NK-92 (cell line): ENCODE data around the gene TUBB3.

Source experiments
- DNase-seq: peaks from one replicate; lab custom pipeline; 2025; ENCODE audit not compliant: unreplicated experiment; lab: John Stamatoyannopoulos, UW

The TUBB3 gene

GRCh38 chr16:89936981-89937380 is 13.8 kb downstream of the TUBB3 start:
- no peak for DNase-seq

DNA sequence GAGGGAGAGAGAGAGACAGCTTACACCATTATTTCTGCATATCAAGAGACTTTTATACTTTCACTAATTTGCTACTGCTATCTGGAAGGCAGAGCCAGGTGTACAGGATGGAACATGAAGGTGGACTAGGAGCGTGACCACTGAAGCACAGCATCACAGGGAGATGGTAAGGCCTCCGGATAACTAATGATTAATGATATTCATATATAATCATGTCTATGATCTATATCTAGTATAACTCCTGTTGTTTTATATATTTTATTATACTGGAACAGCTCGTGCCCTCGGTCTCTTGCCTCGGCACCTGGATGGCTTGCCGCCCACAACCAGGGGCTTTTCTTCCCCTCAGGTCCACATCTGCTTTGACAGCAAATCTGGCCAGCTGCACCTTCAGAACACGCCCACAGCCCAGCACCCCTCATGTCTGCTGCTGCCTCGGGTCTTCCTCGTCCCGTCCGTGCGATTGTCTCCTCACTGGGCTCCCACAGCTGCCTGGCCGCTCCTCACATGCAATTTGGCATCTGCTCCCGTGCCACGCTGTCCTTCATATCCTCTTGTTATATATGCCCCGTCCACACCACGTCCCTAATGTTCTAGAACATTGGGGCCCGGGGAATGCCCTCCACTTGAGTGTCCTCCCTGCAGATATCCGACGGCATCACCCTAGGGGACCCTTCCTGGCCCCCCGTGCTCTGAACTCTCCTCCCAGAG is 15.2 kb downstream of the TUBB3 start:
- no peak for DNase-seq

DNA sequence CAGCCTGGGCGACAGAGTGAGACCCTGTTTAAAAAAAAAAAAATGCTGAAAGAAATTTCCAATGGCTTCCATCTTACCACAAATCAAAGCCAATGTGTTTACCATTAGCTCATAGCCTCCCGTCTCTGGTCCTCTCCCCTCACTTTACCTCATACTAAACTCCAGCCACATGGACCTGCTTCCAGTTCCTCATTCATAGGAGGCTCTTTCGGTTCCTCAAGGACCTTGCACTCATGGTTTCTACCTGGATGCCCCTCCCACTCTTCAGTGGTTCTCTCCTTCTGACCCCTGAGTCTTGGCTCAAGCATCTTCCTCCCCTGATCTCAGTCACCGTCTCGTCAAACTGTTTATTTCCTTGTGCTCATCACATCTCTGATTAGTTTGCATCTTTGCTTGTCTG is 21.6 kb downstream of the TUBB3 start:
- DNase-seq, result no peak

DNA sequence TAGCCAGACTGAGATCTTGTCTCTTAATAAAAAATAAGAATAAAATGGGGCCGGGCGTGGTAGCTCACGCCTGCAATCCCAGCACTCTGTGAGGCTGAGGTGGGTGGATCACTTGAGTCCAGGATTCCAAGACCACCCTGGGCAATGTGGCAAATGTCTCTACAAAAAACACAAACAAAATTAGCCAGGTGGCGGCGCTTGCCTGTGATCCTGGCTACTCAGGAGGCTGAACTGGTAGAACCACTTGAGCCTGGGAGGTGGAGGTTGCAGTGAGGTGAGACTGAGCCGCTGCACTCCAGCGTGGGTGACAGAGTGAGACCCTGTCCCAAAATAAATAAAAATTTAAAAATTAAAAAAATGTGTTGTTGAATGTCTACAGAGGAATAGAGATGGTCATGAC is 22.5 kb downstream of the TUBB3 start:
- no peak for DNase-seq

DNA sequence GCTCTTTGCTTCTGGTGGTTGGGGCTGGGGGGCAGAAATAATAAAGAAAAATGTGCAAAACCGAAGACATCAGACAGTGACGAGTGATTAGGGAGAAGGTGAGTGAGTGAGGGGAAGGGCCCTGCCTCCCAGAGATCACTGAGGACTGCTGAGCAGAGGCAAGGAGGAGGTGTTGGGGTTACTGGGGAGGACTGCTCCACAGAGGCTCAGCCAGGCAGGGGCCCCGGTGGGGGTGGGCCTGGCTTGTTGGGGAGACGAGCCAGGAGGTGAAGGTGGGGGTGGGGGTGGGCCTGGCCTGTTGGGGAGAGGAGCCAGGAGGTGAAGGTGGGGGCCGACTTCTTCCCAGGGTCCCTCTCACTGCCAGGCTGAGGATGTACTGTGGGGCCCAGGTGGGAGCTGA is 23.4 kb downstream of the TUBB3 start:
- no peak for DNase-seq

- DNase-seq, result no peak
Measured at GRCh38 chr16:89949121-89949742, 26.1 kb downstream of the TUBB3 start.

GRCh38 chr16:89949756-89950155 is 26.6 kb downstream of the TUBB3 start:
- DNase-seq, result no peak

DNA sequence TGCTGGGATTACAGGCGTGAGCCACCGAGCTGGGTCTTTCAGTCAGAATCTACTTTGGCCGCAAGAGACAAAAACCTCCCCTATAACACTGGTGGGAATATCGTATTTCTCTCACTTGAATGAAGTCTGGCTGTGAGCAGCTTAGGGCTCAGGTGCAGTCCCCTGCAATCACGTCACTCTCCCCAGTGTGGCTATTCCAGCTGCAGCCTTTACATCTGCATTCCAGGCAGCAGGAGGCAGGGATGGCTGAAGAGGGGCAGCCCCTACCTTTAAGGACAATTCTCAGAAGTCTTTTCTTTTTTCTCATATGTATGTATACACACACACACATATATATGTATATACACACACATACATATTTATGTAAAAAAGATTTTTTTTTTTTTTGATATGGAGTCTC is 28.4 kb downstream of the TUBB3 start:
- DNase-seq, result no peak

DNA sequence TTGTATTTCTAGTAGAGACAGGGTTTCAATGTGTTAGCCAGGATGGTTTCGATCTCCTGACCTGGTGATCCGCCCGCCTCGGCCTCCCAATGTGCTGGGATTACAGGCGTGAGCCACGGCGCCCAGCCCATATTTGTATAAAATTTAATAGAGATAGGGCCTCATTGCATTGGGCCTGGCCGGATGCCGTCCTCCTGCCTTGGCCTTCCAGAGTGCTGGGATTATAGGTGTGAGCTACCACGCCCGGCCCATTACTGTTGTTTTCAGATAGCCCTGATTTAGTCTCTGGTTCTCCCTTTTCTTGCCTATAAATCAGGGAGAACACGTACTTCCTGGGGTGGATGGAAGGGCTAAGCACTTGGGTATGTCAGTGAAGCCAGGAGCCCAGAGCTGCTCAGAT is 28.9 kb downstream of the TUBB3 start:
- no peak for DNase-seq

DNA sequence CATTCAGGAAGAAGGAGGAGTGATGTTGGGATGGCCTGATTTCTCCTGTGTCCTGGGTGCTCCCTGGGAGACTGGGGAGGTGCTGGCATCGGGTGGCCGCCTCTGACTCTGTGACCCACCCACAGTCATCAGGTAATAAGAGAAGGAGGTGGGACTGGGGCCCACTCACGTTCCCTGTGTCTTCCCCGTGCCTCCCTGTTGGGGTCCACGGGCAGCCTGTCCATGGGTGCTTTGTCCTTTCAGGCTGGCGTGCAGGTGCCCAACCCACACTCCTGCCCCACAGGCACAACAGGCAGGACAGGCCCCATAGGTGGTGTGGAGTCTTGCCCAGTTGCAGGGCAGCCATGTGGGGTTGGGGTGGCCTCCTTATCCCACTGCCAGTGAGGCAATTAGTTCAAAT is 29.4 kb downstream of the TUBB3 start:
- DNase-seq, result no peak

DNA sequence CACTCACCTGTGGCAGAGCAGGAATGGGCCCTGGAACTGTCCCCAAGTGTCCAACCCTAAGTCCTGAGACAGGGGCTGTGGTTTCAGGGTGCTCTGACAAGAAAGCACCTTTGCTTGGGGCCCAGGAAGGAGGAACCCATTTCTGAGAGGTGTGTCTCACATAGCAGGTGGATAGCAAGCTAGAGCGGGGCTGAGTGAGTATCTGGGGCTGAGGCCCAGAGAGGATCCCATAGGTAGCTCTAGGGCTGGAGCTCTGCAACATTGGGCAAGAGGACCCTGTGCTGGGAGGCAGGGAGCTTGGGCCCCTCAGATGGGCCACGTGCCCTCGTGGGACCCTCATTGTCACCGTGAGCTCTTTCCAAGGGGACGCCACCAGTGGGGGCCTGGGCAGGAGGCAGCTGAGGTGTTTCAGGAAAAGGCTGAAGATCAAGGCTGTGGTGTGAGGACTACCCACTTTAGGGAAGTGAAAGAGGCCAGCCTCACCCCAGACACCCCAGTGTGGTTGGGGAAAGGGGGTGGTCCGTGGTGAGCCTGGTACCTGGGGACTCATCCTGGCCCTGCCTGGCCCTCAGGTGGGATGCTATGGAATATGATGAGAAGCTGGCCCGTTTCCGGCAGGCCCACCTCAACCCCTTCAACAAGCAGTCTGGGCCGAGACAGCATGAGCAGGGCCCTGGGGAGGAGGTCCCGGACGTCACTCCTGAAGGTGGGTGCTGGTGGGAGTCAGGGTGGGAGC is 30.7 kb downstream of the TUBB3 start:
- no peak for DNase-seq

- DNase-seq, result no peak
Measured at GRCh38 chr16:89954462-89954861, 31.3 kb downstream of the TUBB3 start.

DNA sequence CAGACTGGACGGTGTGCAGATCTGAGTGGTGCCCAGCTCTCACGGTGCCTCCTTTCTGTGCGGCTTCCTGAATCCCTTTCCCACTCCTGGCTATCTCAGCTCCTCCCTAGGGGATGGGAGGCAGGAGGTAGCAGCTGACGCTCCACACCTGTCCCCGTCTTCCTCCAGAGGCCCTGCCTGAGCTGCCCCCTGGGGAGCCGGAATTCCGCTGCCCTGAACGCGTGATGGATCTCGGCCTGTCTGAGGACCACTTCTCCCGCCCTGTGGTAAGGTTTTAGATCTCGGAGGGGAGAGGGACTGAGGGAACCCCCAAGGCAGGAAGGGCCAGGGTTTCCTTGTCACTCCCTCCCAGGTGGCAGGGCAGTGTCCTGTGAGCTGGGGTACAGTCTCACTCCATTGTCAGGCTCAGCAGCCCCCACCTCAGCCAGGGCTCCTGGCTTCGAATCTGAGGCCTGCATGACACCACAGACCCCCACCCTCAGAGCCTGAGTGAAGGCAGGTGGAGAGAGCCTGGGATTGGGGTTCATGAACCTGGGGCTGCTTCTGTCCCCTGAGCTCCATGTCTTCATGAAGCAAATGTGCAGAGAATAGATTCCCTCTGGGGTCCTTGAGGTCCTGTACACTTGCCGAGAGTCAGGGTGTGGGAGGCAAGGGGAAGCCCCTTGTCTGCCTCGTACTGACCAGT is 32.0 kb downstream of the TUBB3 start:
- DNase-seq, result no peak

DNA sequence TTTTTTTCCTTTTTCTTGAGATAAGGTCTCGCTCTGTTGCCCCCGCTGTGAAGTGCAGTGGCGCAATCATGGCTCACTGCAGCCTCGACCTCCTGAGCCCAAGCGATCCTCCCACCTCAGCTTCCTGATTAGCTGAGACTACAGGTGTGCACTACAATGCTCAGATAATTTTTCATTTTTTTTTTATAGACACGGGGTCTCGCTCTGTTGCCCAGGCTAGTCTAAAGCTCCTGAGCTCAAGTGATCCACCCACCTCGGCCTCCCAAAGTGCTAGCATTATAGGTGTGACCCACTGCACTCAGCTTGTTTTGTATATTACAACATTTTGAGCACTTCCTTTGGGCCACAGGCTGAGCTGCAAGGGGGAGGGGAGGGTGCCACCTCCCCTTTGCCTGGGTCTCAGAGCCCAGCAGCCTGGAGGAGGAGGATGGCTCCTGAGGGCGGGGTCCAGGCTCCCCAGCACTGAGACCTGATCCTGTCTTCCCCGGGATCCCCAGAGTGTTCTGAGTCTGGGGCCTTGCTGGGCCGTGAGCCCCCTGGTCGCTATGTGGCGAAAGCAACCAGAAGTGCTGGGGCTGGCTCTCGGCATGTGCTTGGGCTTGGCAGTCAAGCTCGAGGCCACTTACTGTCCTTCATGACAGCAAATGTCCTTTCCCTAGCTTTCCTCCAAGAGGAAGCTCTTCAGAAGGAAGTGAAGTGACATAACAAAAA is 33.5 kb downstream of the TUBB3 start:
- no peak for DNase-seq

- no peak for DNase-seq
Measured at GRCh38 chr16:89957216-89957785, 34.2 kb downstream of the TUBB3 start.

DNA sequence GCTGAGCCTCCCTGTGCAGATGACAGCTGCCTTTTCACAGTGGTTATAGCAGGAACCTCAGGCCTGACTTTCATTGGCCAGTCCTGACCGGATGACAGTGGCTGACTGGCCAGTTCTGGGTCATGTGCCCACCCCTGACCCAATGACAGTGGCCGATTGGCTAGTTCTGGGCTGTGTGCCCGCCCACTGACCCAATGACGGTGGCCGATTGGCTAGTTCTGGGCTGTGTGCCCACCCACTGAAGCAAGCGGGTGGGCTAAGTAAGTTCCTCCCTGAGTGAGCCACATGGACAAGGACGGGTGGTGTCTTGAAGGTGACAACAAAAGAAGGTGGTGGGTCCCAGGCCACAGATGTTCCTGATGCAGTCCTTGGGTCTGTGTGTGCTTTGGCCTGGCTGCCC is 34.9 kb downstream of the TUBB3 start:
- no peak for DNase-seq

- DNase-seq, result no peak
Measured at GRCh38 chr16:89958596-89958995, 35.5 kb downstream of the TUBB3 start.

- DNase-seq, result no peak
Measured at GRCh38 chr16:89960966-89961365, 37.8 kb downstream of the TUBB3 start.

DNA sequence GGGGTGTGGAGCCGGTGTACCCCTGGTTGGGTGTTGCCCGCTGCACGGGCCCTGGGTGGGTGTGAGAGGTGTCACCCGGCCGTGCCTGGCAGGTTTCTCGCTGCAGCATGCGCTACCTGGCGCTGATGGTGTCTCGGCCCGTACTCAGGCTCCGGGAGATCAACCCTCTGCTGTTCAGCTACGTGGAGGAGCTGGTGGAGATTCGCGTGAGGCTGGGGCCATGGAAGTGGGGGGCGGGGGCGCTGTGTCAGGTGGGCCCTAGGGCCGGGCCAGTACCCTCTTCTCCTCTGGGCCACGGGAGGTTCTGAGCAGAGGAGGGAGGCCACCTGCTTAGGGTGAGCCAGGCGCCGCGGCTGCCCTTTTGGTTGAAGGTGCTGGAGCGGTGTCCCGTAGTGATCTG is 38.8 kb downstream of the TUBB3 start:
- DNase-seq, result no peak

- DNase-seq, result no peak
Measured at GRCh38 chr16:89962754-89963498, 39.8 kb downstream of the TUBB3 start.
